NT2/D1 (cell line): Measurements from ENCODE around the gene ACSL4.
"Not testable (repeated sequence)": the region's sequence is repeated elsewhere in the genome, so short reads cannot be mapped to it uniquely, and the experiment has no call there.

ENCODE experiments used
- DNase-seq: peaks from one replicate; pipeline ENCODE4 v3.0.0-alpha.2; 2011; ENCODE audit warnings: low read depth, low spot score
- H3K27me3 ChIP-seq: 2 replicates; pipeline ENCODE4 v1.6.0; 2011; ENCODE audit warnings: mild to moderate bottlenecking; ENCODE audit not compliant: insufficient read length, insufficient read depth
- H3K36me3 ChIP-seq: 2 replicates; pipeline ENCODE4 v1.6.1; 2011; ENCODE audit warnings: mild to moderate bottlenecking, low read length, mixed read lengths; ENCODE audit not compliant: insufficient read depth, insufficient read length
- H3K4me1 ChIP-seq: 2 replicates; pipeline ENCODE4 v1.5.1; 2011; ENCODE audit not compliant: insufficient read depth, insufficient read length
- H3K4me3 ChIP-seq: 2 replicates; pipeline ENCODE4 v1.5.1; 2011; ENCODE audit warnings: low read depth; ENCODE audit not compliant: insufficient read length
- H3K9ac ChIP-seq: 2 replicates; pipeline ENCODE4 v1.6.0; 2011; ENCODE audit warnings: low read depth; ENCODE audit not compliant: insufficient read length
- H3K9me3 ChIP-seq: 2 replicates; pipeline ENCODE4 v1.5.1; 2011; ENCODE audit warnings: mild to moderate bottlenecking, low read length; ENCODE audit not compliant: insufficient read depth
- SUZ12 ChIP-seq: IDR thresholded peaks from 2 replicates; pipeline ENCODE4 v1.6.1; 2011; ENCODE audit not compliant: insufficient read length, insufficient read depth; ENCODE audit errors: extremely low read depth
- YY1 ChIP-seq: IDR thresholded peaks from 2 replicates; pipeline ENCODE4 v1.6.1; 2011; ENCODE audit not compliant: insufficient read length, insufficient read depth
- ZNF274 ChIP-seq: IDR thresholded peaks from 2 replicates; pipeline ENCODE4 v1.6.1; 2011; ENCODE audit warnings: mild to moderate bottlenecking, low read depth, low read length

The ACSL4 gene

DNA sequence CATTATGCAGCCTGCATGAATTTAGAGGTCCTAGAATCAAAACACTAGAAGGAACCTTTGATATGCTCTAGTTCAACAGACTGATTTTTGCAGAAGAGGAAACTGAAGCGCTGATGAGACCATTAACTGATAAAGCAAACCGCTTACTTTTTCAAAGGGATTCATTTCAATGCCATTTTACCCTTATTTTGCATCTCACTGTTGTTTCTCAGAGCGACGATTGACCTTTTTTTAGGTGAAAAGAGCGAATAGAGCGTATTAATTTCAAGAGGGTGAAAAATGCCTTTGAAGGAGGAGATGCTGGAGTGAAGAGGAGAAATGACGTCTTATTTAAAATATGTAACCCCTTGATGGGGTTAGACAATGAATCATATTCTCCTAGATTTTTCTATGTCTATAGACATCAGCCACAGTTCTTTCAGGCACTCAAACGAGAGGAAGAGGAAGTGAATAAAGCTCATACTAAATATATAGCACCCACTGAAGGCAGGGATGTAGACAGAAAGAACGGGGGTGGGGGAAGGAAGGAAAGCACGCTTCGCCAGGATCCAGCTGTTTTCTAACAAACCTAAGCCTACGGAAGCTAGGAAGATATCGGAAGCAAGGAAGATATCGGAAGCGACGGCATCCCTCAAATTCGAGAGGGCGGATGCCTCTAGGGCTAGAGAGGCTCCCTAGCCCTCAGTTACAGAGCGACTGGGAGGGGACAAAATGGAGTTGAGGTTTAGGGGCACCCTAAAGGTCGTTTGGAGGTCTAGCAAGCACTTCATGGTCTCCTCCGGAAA is 848 bp downstream of the ACSL4 start:
- H3K9me3 ChIP-seq = peaks cover 11% of the 10 kb centered on the region
- H3K9ac ChIP-seq = peak overlapping the region; percentile 80
- H3K27me3 ChIP-seq = peaks cover 7% of the 10 kb centered on the region
- H3K36me3 ChIP-seq = peaks cover 2% of the 10 kb centered on the region
- TF ChIP-seq SUZ12 = no peak
- TF ChIP-seq YY1 = no peak
- TF ChIP-seq ZNF274 = no peak
- no peaks in the 10 kb centered on the region for H3K4me1 ChIP-seq
- H3K4me3 ChIP-seq = peak overlapping the region; percentile 70
- DNase-seq = no peak

- no peaks in the 10 kb centered on the region for H3K4me1 ChIP-seq
- H3K9ac ChIP-seq = no peak overlapping the region
- H3K4me3 ChIP-seq = no peak overlapping the region
- H3K36me3 ChIP-seq = peaks cover 2% of the 10 kb centered on the region
- H3K9me3 ChIP-seq = peaks cover 11% of the 10 kb centered on the region
- TF ChIP-seq ZNF274 = no peak
- TF ChIP-seq YY1 = no peak
- no peak for TF ChIP-seq SUZ12
- no peak for DNase-seq
- no peaks in the 10 kb centered on the region for H3K27me3 ChIP-seq
Observed at GRCh38 chrX:109728173-109728535, 4.9 kb downstream of the ACSL4 start.

GRCh38 chrX:109724971-109725370 is 8.1 kb downstream of the ACSL4 start:
- not testable (repeated sequence) for H3K36me3 ChIP-seq, H3K4me3 ChIP-seq, H3K27me3 ChIP-seq, H3K4me1 ChIP-seq, DNase-seq, H3K9me3 ChIP-seq, H3K9ac ChIP-seq

DNA sequence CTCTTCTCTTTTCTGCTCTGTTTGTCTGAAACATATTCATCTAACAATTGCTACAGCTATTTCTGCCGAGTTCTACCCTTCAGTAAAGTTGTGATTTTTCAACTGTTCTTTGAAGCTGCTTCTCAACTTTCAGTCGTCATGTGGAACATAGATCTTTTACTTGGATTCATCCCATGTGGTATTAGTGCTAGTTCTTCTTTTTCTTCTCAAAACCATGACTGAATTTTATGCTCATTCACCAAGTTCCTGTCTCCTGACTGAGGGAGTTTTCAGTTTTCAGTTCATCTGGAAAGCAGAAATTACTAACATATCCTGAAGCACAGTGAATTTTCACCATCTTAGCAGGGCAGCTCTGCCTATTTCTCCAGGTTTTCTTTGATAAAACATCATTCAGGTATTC is 12.1 kb downstream of the ACSL4 start:
- Histone ChIP-seq H3K4me1 (no peaks in the 10 kb centered on the region), H3K27me3 (no peaks in the 10 kb centered on the region), H3K36me3 (no peaks in the 10 kb centered on the region), H3K4me3 (no peak overlapping the region), H3K9me3 (no peaks in the 10 kb centered on the region), H3K9ac (no peak overlapping the region)
- no peak for DNase-seq
- no peak for TF ChIP-seq ZNF274

DNA sequence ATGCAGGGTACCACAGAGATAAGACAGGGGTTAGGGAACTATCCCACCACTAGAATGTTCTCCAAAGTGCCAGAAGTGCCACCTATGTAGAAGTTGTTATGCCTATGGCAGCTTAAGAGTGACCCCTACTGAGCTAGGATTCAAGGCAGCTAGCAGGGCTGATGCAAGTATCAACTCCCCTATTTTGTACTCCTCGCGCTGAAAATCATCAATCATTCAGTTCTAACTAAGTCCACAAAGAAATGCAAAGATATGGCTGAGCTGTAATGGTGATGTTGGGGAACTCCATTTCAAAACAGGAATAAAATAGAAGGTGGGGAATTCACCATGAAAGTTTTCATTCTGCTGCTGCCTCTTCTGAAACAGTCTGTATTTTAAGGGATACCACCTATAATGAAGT is 13.8 kb downstream of the ACSL4 start:
- no peak overlapping the region for H3K4me3 ChIP-seq
- DNase-seq = no peak
- TF ChIP-seq SUZ12 = no peak
- no peak for TF ChIP-seq YY1
- no peak for TF ChIP-seq ZNF274
- H3K9me3 ChIP-seq = no peaks in the 10 kb centered on the region
- no peaks in the 10 kb centered on the region for H3K36me3 ChIP-seq
- H3K9ac ChIP-seq = no peak overlapping the region
- H3K27me3 ChIP-seq = no peaks in the 10 kb centered on the region
- H3K4me1 ChIP-seq = no peaks in the 10 kb centered on the region

DNA sequence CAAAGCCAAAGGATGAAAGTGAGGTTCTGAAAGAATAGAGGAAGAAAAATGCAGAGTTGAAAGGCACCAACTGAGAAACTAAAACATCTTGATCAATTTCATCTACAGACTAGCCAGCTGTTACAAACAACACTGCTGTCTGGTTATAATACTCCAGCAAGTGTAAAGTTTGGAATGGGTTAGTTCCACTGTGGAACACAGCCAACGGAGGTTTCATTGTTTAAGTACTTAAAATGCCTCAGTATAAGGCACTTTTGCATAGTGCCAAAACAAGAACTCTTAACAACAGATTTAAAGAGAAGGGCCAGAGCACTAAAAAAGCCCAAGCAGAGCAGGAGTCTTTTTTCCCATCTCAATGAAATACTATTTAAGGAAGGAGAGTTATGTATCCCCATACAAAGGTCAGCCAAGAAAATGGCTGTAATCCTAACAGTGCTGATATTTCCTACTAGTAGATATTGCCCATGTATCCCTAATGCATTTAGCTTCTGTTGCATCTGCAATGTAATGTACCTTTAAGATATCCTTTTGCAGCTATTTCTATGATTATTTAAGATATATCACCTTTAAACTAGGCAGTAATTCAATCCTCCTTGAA is 16.5 kb downstream of the ACSL4 start:
- no peaks in the 10 kb centered on the region for H3K4me1 ChIP-seq
- no peak for DNase-seq
- H3K27me3 ChIP-seq = no peaks in the 10 kb centered on the region
- H3K9me3 ChIP-seq = no peaks in the 10 kb centered on the region
- H3K9ac ChIP-seq = no peak overlapping the region
- H3K4me3 ChIP-seq = no peak overlapping the region
- no peak for TF ChIP-seq SUZ12
- TF ChIP-seq YY1 = no peak
- no peak for TF ChIP-seq ZNF274
- H3K36me3 ChIP-seq = peaks cover 7% of the 10 kb centered on the region

- no peak for DNase-seq
- no peak overlapping the region for H3K9ac ChIP-seq
- no peaks in the 10 kb centered on the region for H3K4me1 ChIP-seq
- TF ChIP-seq YY1 (no peak), SUZ12 (no peak), ZNF274 (no peak)
- peaks cover 7% of the 10 kb centered on the region for H3K36me3 ChIP-seq
- no peaks in the 10 kb centered on the region for H3K27me3 ChIP-seq
- H3K4me3 ChIP-seq = no peak overlapping the region
- no peaks in the 10 kb centered on the region for H3K9me3 ChIP-seq
Observed at GRCh38 chrX:109714340-109714958, 18.6 kb downstream of the ACSL4 start.

GRCh38 chrX:109710181-109710580 is 22.9 kb downstream of the ACSL4 start:
- no peak for DNase-seq
- no peak overlapping the region for H3K9ac ChIP-seq
- no peaks in the 10 kb centered on the region for H3K4me1 ChIP-seq
- no peaks in the 10 kb centered on the region for H3K9me3 ChIP-seq
- TF ChIP-seq ZNF274 = no peak
- no peak for TF ChIP-seq SUZ12
- TF ChIP-seq YY1 = no peak
- no peak overlapping the region for H3K4me3 ChIP-seq
- peaks cover 7% of the 10 kb centered on the region for H3K36me3 ChIP-seq
- H3K27me3 ChIP-seq = no peaks in the 10 kb centered on the region
